HK-2 (cell line): ENCODE measurements around the gene YPEL4.

Source experiments
- DNase-seq: peaks from one replicate; pipeline ENCODE4 v3.0.0-alpha.2; 2018; ENCODE audit not compliant: unreplicated experiment

The YPEL4 gene

DNA sequence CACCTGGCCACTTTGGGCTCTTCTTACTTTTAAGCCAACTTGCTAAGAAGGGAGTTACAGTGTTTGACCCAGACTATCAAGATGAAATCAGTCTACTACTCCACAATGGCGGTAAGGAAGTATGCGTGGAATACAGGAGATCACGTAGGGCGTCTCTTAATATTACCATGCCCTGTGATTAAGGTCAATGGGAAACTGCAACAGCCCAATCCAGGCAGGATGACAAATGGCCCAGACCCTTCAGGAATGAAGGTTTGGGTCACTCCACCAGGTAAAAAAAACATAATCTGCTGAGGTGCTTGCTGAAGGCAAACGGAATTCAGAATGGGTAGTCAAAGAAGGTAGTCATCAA lies 1.0 kb upstream of the YPEL4 start:
- no peak for DNase-seq

DNA sequence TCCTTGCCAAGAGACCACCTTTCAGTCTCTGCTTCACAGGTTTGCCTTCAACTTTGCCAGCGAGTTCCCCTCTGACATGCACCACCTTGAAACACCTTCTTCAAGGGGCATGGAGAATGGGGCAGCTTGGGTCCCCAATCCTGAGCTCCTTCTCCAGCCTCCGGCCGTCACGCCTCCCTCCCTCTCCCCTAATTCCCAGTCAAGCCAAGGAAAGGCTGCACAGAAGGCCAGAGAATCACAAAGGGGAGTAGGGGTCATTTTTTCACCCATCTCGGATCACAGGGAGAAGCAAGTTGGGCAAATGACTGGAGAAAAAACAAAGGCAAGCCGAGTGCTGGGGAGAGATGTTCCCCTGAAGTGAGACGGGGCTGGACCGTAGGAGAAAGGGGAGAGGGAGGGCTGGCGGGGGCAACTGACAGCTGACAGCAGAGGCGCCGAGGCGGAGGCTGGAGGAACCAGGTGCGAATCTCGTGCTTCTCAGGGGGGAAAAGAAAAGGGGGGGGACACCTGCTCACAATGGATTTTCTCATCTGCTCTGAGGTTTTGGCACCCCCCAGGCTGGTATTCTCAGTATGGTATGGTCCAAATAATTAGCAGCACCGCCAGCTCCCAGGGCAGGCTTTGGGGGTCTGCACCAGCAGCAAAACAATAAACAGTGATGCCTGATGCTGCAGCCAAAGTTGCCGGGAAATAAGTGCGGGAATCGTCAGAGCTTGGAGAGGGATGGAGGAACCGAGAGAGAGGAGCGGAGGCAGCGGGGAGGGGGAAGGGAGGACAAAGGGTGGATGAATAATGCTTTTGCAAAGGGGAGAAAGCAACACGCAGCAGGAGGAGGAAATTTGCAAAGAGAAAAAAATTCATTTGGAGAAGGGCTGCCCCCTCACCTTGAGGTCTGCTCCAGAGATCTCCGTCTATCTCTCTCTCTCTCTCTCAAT lies 644 bp downstream of the YPEL4 start:
- DNase-seq: no peak

DNA sequence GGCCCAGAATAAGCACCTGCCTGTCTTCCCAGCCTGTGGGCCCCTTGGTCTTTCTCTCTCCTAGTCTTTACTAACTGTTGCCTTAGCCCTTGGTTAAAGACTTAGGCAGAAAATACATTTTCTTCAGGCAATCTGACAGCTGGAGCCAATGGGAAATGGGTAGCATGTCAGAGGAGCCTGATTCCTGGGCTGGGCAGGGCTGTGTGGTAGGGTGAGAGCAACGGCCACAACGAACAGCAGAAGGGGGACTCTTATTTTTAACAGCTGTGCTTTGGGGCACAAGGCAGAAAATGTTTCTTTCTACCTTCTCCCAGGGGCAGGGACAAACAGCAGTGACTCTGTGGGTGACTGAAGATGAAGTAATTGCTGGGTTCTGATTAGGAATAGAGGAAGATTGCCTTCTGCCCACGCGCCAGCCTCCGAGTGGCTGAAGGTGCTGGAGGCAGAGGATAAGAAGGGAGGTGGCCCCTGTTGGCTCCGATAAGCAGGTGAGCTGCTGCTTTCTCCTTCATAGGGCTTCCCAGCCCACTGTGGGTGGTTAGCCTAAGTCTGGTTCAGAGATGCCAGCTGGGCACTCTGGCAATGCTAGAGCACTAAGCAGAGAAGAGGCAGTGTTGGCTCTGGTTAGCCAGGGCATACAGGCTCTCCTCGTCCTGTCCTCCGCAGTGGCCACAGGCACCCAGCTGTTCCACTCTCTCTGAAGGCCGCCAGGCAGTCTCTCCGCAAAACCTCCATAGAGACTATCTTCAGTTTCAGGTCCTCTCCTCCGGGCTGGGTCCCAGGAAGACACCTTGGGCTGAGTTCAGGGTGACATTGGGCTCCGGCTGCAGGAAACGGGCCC lies 1.5 kb downstream of the YPEL4 start:
- DNase-seq: no peak

DNA sequence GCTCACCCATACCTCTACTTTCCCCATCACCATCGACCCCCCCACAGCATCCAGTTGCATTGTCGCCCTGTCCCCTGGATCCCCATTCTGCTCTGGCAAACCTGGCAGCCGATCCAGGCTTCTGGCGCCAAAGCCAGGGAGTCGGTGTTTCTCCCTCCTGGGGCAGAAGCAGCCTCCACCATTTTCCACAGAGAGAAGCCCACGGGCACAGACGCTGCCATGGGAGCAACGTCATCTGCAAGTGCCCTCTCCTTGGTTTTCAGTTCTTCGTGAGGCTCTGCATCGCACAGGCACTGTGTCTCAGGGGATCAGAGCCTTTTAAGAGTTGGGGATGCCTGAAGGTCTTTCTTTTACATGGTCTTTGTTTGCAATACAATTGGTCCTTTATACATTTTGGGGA lies 2.3 kb downstream of the YPEL4 start:
- DNase-seq: no peak

DNA sequence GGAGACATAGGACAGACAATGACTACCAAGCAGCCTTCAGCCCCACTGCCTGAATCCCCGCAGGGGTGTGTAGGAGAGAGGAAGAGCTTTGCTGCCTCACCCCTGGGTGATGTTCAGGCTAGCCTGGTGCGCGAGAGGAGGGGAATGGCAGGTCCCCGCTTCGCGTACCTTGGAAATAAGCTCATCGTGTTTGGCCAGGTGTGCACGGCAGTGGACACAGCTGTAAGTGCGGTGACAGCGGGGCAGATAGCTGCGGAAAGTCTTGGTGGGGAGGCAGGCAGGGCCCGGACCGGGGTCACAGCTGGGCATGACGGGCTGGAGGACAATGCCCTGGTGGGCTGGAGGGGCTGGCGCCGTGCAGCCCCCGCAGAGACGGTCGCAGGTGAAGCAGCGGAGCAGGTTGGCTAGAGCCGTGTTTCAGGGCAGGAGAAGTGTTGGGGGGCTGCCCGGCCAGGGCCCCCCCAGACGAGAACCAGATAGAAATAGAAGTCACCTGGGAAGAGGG lies 2.9 kb downstream of the YPEL4 start:
- DNase-seq: no peak

DNA sequence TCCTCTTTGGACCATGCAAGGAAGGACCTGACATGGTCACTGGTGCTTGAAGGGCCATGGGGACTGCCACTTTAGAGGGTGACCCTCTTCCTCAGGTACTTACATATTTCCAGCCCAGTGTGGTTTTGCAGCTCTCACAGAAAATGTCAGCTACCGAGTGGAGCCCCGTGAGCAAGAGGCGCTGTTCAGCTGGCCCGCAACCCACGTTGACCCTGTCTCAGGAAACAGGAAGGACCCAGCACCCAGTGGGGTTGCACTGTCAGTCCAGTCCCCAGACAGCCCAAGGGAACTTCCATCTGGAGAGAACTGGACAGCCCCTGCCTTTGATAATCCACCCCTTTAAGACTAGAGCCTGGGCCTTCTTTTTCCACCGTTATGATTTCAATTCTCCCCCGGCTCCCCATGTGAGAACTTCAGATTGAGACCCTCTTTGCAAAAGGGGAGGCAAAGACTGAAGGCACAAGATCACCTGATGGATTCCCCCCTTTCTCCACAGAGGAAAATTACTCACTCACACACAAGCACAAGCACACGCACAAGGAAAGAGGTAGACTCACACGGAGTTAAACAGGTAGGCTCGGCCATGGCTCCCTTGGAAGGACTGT lies 3.4 kb downstream of the YPEL4 start:
- no peak for DNase-seq

DNA sequence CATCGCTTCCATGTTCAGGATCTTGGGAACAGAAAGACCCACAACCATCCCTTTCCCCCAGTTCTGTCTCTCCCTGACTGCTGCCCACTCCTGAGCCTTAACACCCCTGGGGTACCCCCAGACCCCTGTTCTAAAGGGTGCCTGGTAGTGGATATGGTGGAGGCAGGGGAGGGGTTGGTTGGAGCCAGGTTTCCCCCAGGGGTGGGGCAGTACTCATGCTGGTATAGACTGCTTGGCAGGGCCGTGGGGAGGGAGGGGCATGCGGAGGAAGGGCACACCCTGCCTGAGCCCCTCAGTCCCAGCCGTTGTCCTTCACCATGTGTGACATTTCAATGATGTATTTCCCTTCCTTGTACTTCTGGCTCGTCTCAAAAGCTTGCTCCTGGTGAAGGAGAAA lies 4.0 kb downstream of the YPEL4 start:
- DNase-seq: no peak

DNA sequence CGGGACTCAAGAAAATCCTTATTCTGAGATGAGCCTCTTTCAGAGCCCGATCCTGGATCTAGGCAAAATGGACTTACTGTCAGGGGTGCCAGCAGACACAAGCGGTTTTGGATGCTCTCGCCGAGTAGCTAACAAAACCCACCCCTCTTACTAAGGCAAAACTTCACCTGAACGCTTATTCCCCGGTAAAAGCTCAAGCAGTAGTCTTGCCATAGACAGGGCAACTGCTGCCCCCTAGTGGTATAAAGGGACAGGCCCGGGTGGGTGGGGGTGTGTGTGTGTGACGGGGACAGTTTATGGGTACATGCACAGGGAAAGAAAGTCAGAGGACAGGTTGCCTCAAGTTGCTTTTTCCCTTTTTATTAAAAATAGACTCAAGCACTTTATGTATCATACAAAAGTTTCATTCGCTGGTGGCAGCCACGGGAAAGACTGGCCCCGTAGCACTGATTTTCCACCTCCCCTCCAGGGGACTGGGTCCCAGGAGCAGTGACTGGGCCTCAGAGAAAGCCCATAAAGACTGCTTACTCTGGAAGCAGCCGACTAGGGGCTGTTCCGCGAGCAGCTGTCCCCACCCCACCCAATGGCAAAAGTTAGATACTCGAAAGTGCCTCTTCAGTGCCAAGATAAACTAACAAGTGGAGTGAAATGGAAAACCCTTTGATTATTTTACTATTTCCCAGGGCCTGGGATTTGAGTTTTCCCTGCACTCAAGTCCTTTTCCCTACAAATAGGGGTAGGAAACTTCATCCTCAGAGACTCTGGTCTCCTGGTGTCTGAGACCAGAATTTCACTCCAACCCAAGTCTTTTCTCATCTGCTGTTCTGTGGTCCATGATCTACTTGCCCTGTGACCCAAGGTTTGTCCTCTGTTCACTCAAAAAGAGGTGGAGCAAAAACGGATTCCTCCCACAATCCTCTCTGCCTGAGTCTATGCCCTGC lies 4.7 kb downstream of the YPEL4 start:
- no peak for DNase-seq

DNA sequence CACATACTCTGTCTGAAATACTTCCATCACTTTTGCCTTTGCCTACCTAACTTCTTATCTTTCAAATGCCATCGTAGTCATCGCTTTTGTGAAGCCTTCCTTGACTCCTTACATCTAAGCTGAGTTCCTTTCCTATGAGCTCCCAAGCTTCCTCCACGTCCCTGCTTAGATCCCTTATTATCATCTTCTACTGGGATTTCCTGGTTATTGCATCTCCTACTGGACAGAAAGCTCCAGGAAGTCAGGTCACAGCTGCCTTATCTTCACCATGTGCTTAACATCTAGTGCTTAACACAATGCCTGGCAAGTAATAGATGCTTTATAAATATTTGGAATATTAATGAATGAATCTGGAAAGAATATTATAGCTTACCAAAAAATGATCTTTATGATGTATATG lies 5.9 kb downstream of the YPEL4 start:
- no peak for DNase-seq

DNA sequence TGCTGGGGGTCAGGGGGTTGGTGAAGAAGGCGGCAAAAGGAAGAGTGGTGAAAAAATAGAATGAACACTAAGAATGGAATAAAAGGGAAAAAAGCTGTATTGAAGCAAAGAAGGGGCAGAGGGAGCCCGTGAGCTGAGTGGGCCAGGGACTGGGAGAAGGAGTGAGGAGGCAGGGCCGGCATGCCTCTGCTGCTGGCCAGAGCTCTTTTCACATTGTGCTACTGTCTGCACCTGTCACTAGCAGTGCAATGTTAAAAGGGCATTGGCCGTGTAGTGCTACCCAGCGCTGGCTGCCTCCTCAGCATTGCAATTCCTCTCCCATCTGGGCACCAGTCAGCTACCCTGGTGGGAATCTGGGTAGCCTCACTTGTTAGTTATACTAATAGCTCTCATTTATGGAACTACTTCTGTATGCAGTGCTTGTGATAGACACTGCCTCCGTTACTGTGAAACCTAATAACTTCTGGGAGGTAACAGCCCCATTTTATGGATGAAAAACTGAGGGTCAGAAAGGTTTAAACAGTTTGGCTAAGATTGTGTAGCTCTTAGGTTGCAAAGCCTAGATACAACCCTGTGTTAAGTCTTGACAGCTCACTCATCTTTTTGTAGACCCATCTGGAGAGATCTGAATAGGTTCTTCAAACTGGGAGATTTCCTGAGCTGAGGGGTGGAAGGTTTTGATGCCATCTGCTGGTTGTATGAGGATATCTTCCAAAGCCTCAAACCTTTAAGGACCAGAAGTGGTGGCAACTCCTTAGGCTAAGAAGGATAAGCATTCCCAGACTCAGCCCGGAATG lies 8.5 kb downstream of the YPEL4 start:
- DNase-seq: no peak

DNA sequence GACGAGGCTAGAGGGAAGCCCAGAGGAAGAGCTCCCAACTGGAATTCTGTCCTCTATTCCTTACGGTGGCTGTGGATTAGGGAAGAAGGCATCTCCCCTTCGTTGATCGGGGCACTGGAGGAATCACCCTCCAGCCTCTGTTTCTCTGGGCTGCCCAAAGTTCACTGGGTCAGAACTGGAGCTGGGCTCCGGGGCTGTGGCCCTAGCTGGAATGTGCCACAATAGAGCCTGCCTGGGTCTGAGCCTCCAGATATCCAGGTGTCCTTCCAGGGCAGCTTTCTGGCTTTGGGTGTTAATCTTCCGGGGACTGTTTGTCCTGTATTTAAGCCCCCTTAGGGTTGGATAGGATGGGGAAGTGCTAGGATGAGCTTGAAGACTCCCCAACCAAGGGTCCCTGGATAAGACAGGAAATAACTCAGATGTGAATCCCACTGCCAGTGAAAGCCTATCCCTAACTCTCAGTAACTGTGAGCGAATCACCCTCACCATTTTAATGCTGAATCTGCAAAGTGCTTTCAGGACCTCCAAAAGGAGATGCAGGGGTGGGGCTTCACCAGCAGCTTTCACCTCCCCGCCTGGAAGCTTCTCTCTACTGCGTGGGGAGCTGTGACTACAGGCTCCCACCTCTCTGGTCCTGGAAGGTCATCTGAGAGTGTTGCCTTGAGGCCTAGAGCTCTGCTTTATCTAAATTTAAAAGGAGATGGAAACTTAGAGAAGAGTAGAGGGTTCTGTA lies 9.5 kb downstream of the YPEL4 start:
- DNase-seq: no peak

DNA sequence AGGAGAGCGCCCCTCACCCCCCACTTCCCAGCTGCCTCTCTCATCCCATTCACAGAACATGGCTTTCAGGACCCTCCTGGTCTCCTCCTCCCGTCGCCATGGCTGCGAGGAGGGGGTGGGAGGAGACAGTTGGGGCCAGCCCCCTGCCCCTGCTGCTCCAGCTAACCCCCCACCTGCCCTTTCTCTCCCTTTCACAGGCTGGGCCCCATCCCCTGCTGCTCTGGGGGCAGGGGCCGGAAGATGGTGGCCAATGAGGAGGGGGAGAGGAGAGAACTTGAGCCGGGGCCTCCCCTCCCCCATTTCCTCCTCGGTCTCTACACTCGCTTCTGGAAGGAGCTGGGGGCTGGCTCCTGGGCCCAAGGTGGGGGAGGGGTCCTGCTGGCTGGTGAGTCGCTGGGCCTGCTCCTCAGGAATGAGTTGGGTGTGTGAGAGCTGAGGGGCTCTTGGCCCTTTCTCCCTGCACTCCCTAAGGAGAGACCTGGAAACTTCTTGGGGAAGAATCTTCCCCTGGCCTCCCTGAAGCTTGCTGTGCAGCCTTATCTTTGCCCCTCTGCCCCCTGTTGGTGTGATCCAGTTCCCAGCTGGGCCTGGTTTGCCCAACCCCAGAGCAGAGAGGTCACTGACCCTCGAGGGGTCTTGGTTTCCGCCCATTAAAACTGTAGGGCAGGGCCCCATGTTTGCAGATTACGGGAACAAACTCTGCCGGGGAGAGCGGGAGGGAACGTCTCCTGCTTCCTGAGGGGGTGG lies 10.2 kb downstream of the YPEL4 start:
- peak; percentile 57 for DNase-seq

DNA sequence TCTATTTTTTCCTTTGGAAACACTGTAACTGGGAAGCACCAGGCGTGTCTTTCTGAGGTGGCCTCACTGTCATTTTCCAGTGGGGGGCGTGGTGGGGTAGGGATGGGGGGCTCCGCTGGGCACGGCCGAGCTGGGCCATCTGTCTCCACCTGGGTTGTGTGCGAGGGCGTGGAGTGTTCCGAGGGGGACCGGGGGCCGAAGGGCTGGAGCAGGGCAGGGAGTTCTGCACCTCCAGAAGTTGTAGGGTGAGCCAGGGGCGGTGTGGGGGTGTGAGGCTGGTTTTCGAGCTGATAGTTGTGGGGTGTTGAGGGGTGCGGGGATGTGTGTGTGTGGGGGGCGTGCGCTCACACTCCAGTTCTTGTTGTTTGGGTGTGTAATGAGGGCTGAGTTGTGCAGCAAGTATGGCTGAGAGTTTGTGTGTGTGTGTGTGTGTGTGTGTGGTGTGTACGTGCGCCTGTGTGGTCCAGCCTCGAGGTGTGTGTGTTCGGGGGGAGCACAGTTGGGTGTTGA lies 10.8 kb downstream of the YPEL4 start:
- DNase-seq: no peak

DNA sequence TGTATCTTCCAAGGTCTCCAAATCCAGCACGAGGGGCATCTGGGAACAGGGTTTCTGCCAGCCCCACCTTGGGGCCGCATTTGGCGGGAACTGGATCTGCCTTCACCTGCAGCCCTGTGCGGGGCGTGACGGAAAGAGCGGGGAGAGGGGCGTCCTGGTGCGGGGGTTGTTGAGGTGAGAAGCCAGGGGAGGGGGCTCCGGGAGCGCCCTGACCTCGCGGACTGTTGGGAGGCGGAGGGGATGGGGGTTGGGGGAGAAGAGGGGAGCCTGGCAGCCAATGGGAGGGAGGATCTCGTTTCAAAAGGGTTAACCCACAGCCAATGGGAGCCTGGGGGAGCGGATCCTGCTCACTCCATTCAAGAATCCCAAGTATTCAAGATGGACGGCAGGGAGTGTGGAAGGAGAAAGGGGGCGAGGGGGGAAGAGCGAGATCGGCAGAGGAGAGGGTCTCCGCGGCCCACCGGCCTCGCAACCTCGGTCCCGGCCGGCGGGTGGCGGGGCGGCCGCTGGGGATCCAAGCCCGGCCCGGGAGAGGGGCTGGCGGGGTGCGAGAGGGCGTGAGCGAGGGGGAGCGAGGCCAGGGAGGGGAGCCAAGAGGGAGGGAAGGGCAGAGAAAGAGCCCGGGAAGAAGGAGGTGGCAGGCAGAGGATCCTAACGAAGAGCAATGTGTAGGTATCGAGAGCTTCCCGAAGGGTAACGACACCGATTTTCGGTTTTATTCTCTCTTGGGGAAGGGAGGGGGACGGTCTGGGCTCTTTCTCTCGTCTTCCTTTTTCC lies 11.5 kb downstream of the YPEL4 start:
- peak; percentile 65 for DNase-seq

DNA sequence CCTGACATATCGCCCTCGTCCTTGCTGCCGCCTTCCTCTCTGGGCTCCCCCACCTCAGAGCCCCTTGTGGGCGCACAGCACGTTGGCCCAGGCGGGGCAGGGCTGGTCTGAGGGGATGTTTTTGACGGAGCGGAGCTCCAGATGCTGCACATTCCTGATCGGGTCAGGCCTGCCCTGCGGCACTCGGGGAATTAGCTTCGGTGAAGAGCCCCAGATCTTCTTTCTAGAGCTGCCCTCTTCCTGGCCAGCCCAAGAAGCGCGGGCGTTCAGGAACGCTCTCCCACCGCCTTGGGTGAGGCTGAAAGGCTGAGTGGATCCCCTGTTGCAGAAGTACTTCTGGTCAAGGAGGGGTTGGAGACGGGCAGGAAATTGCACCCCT lies 12.1 kb downstream of the YPEL4 start:
- DNase-seq: no peak

DNA sequence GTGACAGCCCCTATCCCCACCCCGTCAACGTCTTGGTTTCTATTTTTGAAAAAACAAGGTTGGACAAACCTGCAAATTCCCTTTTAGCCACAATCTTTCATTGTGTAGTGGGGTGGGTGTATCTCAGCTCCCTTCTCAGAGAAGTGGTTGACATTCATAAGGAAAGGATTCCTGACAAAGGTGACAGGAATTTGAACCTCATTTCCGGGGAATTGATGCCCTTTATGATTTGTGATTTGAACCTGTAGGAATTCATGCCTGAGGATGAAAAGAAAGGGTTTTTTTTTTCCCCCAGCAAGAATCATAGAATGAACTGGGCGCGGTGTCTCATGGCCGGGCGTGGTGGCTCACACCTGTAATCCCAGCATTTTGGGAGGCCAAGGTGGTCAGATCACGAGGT lies 14.5 kb downstream of the YPEL4 start:
- no peak for DNase-seq

DNA sequence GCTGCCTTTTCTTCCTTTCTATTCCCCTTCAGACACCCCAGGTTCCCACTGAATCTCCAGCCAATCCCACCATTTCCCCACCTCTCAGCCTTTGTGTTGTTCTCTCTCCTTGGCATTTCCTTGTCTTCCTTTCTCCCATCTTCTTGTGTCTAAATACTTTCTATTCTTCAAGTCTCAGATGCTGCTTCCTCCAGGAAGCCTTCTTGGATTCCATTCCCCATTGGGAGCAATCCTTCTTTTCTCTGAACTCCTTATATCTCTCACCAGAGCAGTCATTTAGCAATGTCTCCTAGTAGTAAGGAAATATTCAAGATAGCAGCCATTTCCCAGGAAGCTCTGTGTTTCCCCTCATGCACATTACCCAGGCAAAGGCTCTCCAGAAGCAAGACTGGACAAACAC lies 15.4 kb downstream of the YPEL4 start:
- DNase-seq: no peak
